A673 (cell line): ENCODE measurements around the gene STXBP5. TPM values are rescaled to one million over a fixed set of nuclear protein-coding genes. Genes with fewer than 3 reads are reported as not detected.

Experiments used
- BruUV-seq: library from RNA; stranded (reverse); fragments of 400-500 nt; replicated peaks from 2 replicates; lab custom pipeline; 2021; lab: Mats Ljungman, UMichigan
- CTCF ChIA-PET: fragments of 300-600 bp; sonication (Branson Sonifier 250); formaldehyde crosslinking; loops from one replicate; lab custom pipeline; 2022; ENCODE audit warnings: antibody characterized with exemption; lab: Charles Lee
- POLR2A ChIA-PET: fragments of 300-600 bp; sonication (Branson Sonifier 250); formaldehyde crosslinking; loops from one replicate; lab custom pipeline; 2022; ENCODE audit warnings: antibody characterized with exemption; ENCODE audit not compliant: low non-redundant PET; lab: Charles Lee
- DNase-seq: peaks from one replicate; pipeline ENCODE4 v3.0.0-alpha.2; 2015; ENCODE audit warnings: low spot score
- H3K27ac ChIP-seq: fragments of 200-600 bp; sonication (generic); 2 replicates; pipeline ENCODE4 v1.5.1; 2016; ENCODE audit warnings: mixed run types, low read depth, mild to moderate bottlenecking, mixed read lengths, antibody characterized with exemption, low read length; ENCODE audit not compliant: poor library complexity, severe bottlenecking
- H3K27me3 ChIP-seq: fragments of 200-600 bp; sonication (generic); replicated peaks from 2 replicates; pipeline ENCODE4 v1.6.1; 2017; ENCODE audit warnings: mixed run types, low read depth, mild to moderate bottlenecking, mixed read lengths, antibody characterized with exemption, low read length; ENCODE audit not compliant: insufficient read depth, poor library complexity
- H3K36me3 ChIP-seq: fragments of 200-600 bp; sonication (generic); 2 replicates; pipeline ENCODE4 v1.6.1; 2016; ENCODE audit warnings: mixed run types, mild to moderate bottlenecking, mixed read lengths, antibody characterized with exemption, low read length; ENCODE audit not compliant: insufficient read depth, poor library complexity, severe bottlenecking
- H3K4me1 ChIP-seq: fragments of 200-600 bp; sonication (generic); 2 replicates; pipeline ENCODE4 v1.6.1; 2017; ENCODE audit warnings: mixed run types, mild to moderate bottlenecking, mixed read lengths, antibody characterized with exemption, low read length; ENCODE audit not compliant: insufficient read depth, poor library complexity, severe bottlenecking
- H3K4me3 ChIP-seq: fragments of 200-600 bp; sonication (generic); 2 replicates; pipeline ENCODE4 v1.5.1; 2016; ENCODE audit warnings: low read depth, mixed run types, mild to moderate bottlenecking, mixed read lengths, low read length; ENCODE audit not compliant: poor library complexity, severe bottlenecking
- H3K9me3 ChIP-seq: fragments of 200-600 bp; sonication (generic); 2 replicates; pipeline ENCODE4 v1.6.1; 2016; ENCODE audit warnings: mixed run types, low read depth, mild to moderate bottlenecking, mixed read lengths, antibody characterized with exemption, low read length; ENCODE audit not compliant: poor library complexity, severe bottlenecking
- CTCF ChIP-seq: fragments of 300-800, 200-600 bp; sonication (generic); conservative IDR thresholded peaks from 2 replicates; pipeline ENCODE4 v1.5.1; 2017; ENCODE audit warnings: low read depth, mild to moderate bottlenecking, antibody characterized with exemption, low read length, moderate library complexity, mixed read lengths
- EZH2 ChIP-seq: fragments of 200-600 bp; sonication (generic); IDR thresholded peaks from 2 replicates; pipeline ENCODE4 v1.6.1; 2017; ENCODE audit warnings: borderline replicate concordance, low read depth, mild to moderate bottlenecking, mixed read lengths, antibody characterized with exemption, low read length; ENCODE audit not compliant: poor library complexity, severe bottlenecking
- intact Hi-C: fragments of 100-400 bp; cut with micrococcal nuclease; formaldehyde crosslinking; loops from one replicate; pipeline ENCODE4 v1.10.0; 2022; ENCODE audit not compliant: unreplicated experiment
- total RNA-seq: library from RNA; stranded (reverse); gene quantifications from 2 replicates; pipeline ENCODE4 v1.2.3, GENCODE V29; 2021

STXBP5 gene
- total RNA-seq, 1 experiment from 2014 or later, result 14.5 TPM

- no peak for TF ChIP-seq CTCF
- TF ChIP-seq EZH2, result no peak
- Histone ChIP-seq H3K27me3 (no peaks in the 10 kb centered on the region), H3K9me3 (no peaks in the 10 kb centered on the region), H3K36me3 (no peaks in the 10 kb centered on the region), H3K4me3 (no peak overlapping the region), H3K27ac (no peak overlapping the region), H3K4me1 (no peaks in the 10 kb centered on the region)
- ChIA-PET POLR2A (no interaction called here), CTCF (no interaction called here)
- intact Hi-C loops, result no loop called here
- DNase-seq, result no peak
- BruUV-seq, result no TSS peak
Observed at GRCh38 chr6:147194652-147195411, 9.4 kb upstream of the STXBP5 start.

- Histone ChIP-seq H3K4me1 (no peaks in the 10 kb centered on the region), H3K36me3 (no peaks in the 10 kb centered on the region), H3K9me3 (no peaks in the 10 kb centered on the region), H3K4me3 (no peak overlapping the region), H3K27me3 (no peaks in the 10 kb centered on the region), H3K27ac (no peak overlapping the region)
- TF ChIP-seq EZH2 (no peak), CTCF (no peak)
- ChIA-PET CTCF (no interaction called here), POLR2A (no interaction called here)
- no peak for DNase-seq
- BruUV-seq, result no TSS peak
- intact Hi-C loops, result no loop called here
Observed at GRCh38 chr6:147195510-147195909, 8.7 kb upstream of the STXBP5 start.

GRCh38 chr6:147195987-147196386 lies 8.2 kb upstream of the STXBP5 start:
- Histone ChIP-seq H3K36me3 (no peaks in the 10 kb centered on the region), H3K27me3 (no peaks in the 10 kb centered on the region), H3K27ac (no peak overlapping the region), H3K9me3 (no peaks in the 10 kb centered on the region), H3K4me3 (no peak overlapping the region), H3K4me1 (no peaks in the 10 kb centered on the region)
- POLR2A ChIA-PET, result no interaction called here
- BruUV-seq, result no TSS peak
- TF ChIP-seq CTCF (no peak), EZH2 (no peak)
- DNase-seq, result no peak
- intact Hi-C loops, result no loop called here
- CTCF ChIA-PET, result no interaction called here
